CD14-positive monocyte (primary cell): ENCODE data around the gene SLC10A7. TPM values are rescaled to one million over a fixed set of nuclear protein-coding genes. Genes with fewer than 3 reads are reported as not detected.

Source experiments
- DNase-seq, 3 donors: peaks; one replicate each; pipeline ENCODE4 v3.0.0-alpha.2; 2011 to 2022
- H2AFZ ChIP-seq: 2 replicates; pipeline ENCODE4 v1.6.0; 2012; ENCODE audit warnings: mild to moderate bottlenecking, low read depth, low read length, inconsistent platforms; ENCODE audit not compliant: insufficient read depth, poor library complexity, severe bottlenecking
- H3K27ac ChIP-seq, 2 donors: 1 replicate in 1 of 2; 2 replicates in 1 of 2; pipeline ENCODE4 v1.5.1; 2012 to 2013; ENCODE audit warnings: low read length in 2 of 2, control low read depth in 1 of 2, inconsistent platforms in 1 of 2, low read depth in 1 of 2, mild to moderate bottlenecking in 1 of 2
- H3K27me3 ChIP-seq, 2 donors: one replicate each; pipeline versions ENCODE4 v1.6.0 to v1.6.1; 2011 to 2013; ENCODE audit warnings: low read length in 2 of 2; ENCODE audit not compliant: control insufficient read depth in 2 of 2, insufficient read depth in 2 of 2
- H3K36me3 ChIP-seq, 2 donors: replicated peaks in 1 of 2; 1 replicate in 1 of 2; 2 replicates in 1 of 2; pipeline versions ENCODE4 v1.5.1 to v1.6.1; 2012 to 2013; ENCODE audit warnings: low read length in 2 of 2, control low read depth in 1 of 2, inconsistent platforms in 1 of 2, mild to moderate bottlenecking in 1 of 2; ENCODE audit not compliant: insufficient read depth in 2 of 2, control insufficient read depth in 1 of 2
- H3K4me1 ChIP-seq, 2 donors: 1 replicate in 1 of 2; 2 replicates in 1 of 2; pipeline versions ENCODE4 v1.5.1 to v1.6.1; 2012 to 2013; ENCODE audit warnings: low read length in 2 of 2, control low read depth in 1 of 2, inconsistent platforms in 1 of 2, mild to moderate bottlenecking in 1 of 2, moderate library complexity in 1 of 2; ENCODE audit not compliant: insufficient read depth in 2 of 2, control insufficient read depth in 1 of 2
- H3K4me2 ChIP-seq: replicated peaks from 2 replicates; pipeline ENCODE3; 2012; ENCODE audit warnings: low read length, moderate library complexity, mild to moderate bottlenecking; ENCODE audit not compliant: poor library complexity, severe bottlenecking; ENCODE audit errors: extremely low read depth
- H3K4me3 ChIP-seq, 3 experiments: fragments of 200-600 bp in 1 of 3; sonication (generic) in 1 of 3; replicated peaks in 1 of 3; 1 replicate in 2 of 3; 2 replicates in 1 of 3; pipeline ENCODE4 v1.5.1; 2011 to 2013; ENCODE audit warnings: low read length in 3 of 3, mild to moderate bottlenecking in 3 of 3, control low read depth in 2 of 3, low read depth in 2 of 3, inconsistent platforms in 1 of 3, moderate library complexity in 1 of 3
- H3K79me2 ChIP-seq: 2 replicates; pipeline ENCODE4 v1.6.0; 2012; ENCODE audit warnings: mild to moderate bottlenecking, control low read depth, inconsistent platforms, low read length, moderate library complexity; ENCODE audit not compliant: insufficient read depth
- H3K9ac ChIP-seq: 2 replicates; pipeline ENCODE4 v1.6.0; 2017; ENCODE audit warnings: low read length, mild to moderate bottlenecking; ENCODE audit not compliant: insufficient read depth, poor library complexity, severe bottlenecking
- H3K9me3 ChIP-seq, 2 donors: replicated peaks in 1 of 2; 1 replicate in 1 of 2; 2 replicates in 1 of 2; pipeline versions ENCODE4 v1.5.1 to v1.6.1; 2012 to 2013; ENCODE audit warnings: low read length in 2 of 2, control low read depth in 1 of 2; ENCODE audit not compliant: control insufficient read depth in 1 of 2, insufficient read depth in 1 of 2
- H4K20me1 ChIP-seq: 2 replicates; pipeline ENCODE4 v1.6.0; 2012; ENCODE audit warnings: mild to moderate bottlenecking, low read length, control low read depth, moderate library complexity; ENCODE audit not compliant: insufficient read depth
- H3K27ac Mint-ChIP-seq, 7 donors: one replicate each; pipeline ENCODE4 v1.8.0; 2020; ENCODE audit warnings: mild to moderate bottlenecking in 7 of 7, mixed read lengths in 7 of 7, moderate library complexity in 6 of 7, inconsistent platforms in 2 of 7
- H3K27me3 Mint-ChIP-seq, 3 donors: one replicate each; pipeline ENCODE4 v1.8.0; 2021 to 2022; ENCODE audit warnings: low read depth in 3 of 3, mild to moderate bottlenecking in 3 of 3, mixed read lengths in 3 of 3, moderate library complexity in 3 of 3, inconsistent platforms in 1 of 3
- H3K36me3 Mint-ChIP-seq, 2 donors: one replicate each; pipeline ENCODE4 v1.8.0; 2020; ENCODE audit warnings: mixed read lengths in 2 of 2, inconsistent platforms in 1 of 2, mild to moderate bottlenecking in 1 of 2
- H3K4me1 Mint-ChIP-seq: one replicate; pipeline ENCODE4 v1.8.0; 2020; ENCODE audit warnings: mild to moderate bottlenecking, mixed read lengths
- H3K4me3 Mint-ChIP-seq, 2 donors: one replicate each; pipeline ENCODE4 v1.8.0; 2020; ENCODE audit warnings: mild to moderate bottlenecking in 2 of 2, mixed read lengths in 2 of 2, moderate library complexity in 1 of 2
- H3K9me3 Mint-ChIP-seq, 7 donors: one replicate each; pipeline ENCODE4 v1.8.0; 2020 to 2022; ENCODE audit warnings: mixed read lengths in 7 of 7, mild to moderate bottlenecking in 6 of 7, moderate library complexity in 6 of 7, inconsistent platforms in 2 of 7
- CTCF ChIP-seq: fragments of 200-600 bp; IDR thresholded peaks from one replicate; pipeline ENCODE4 v1.8.0; 2022; ENCODE audit warnings: antibody characterized with exemption, mild to moderate bottlenecking
- WGBS: methylation state at CpG from one replicate; pipeline ENCODE4 v1.1.5; 2013; ENCODE audit warnings: missing lambda C conversion rate; ENCODE audit not compliant: insufficient coverage; 5-methylcytosine and 5-hydroxymethylcytosine counted together
- intact Hi-C, 2 donors: fragments of 100-400 bp; cut with micrococcal nuclease; formaldehyde crosslinking; loops; one replicate each; pipeline versions ENCODE4 v1.15.0 to v1.15.1; 2023
- polyA plus RNA-seq, 3 donors: library from polyadenylated mRNA; depleted of rRNA in 1 of 3; unstranded in 2 of 3; stranded (reverse) in 1 of 3; fragments of 300-500 nt in 2 of 3; fragments of >200 nt in 1 of 3; fragmentation: Illumina TruSeq in 2 of 3; gene quantifications; 1 replicate in 2 of 3; 2 replicates in 1 of 3; pipeline ENCODE4 v1.2.3, GENCODE V29; 2012 to 2021

SLC10A7 gene
- polyA plus RNA-seq, 3 donors = 6.6 to 8.3 (median 6.8) TPM

GRCh38 chr4:146381263-146381872 lies 140.4 kb downstream of the SLC10A7 start:
- Mint-ChIP-seq H3K9me3 (peaks cover 0 to 5% (median 3%) of the 10 kb centered on the region in 7 donors), H3K27me3 (no peaks in the 10 kb centered on the region), H3K27ac (no peak overlapping the region), H3K36me3 (no peaks in the 10 kb centered on the region), H3K4me3 (no peak overlapping the region), H3K4me1 (peaks cover 4% of the 10 kb centered on the region)
- Histone ChIP-seq H3K4me2 (no peak overlapping the region), H3K79me2 (no peaks in the 10 kb centered on the region), H3K27ac (no peak overlapping the region), H3K27me3 (no peaks in the 10 kb centered on the region), H3K9ac (no peak overlapping the region), H3K36me3 (no peaks in the 10 kb centered on the region), H3K4me3 (no peak overlapping the region), H3K9me3 (peaks cover 0 to 5% of the 10 kb centered on the region in 2 donors), H4K20me1 (no peaks in the 10 kb centered on the region), H2AFZ (no peak overlapping the region), H3K4me1 (no peaks in the 10 kb centered on the region)
- WGBS = no CpG with 5 or more reads among the region's 2 CpGs
- intact Hi-C loops = no loop called here
- DNase-seq = no peak
- no peak for TF ChIP-seq CTCF

DNA sequence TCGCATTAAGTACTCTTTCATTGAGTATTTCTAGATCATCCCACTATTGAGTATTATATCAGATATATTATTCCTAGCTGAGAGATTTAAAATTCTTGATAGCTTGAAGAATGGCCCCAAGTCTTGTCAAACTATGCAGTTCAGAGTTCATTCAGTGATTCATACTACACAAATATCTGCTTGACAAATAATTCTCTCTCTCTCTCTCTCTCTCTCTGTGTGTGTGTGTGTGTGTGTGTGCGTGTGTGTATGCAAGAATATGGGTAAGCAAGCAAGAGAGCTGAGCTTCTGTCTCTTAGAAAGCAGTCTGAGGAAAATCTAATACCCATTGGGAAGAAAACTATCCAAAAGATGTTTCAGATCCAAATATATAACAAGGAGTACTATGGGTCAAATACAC lies 142.0 kb downstream of the SLC10A7 start:
- H3K4me3 Mint-ChIP-seq = no peak overlapping the region
- no peaks in the 10 kb centered on the region for H4K20me1 ChIP-seq
- no peaks in the 10 kb centered on the region for H3K36me3 ChIP-seq
- no peak for DNase-seq
- peaks cover 0 to 2% (median 0%) of the 10 kb centered on the region in 3 donors for H3K27me3 Mint-ChIP-seq
- H3K9me3 ChIP-seq = peaks cover 0 to 7% of the 10 kb centered on the region in 2 donors
- no peaks in the 10 kb centered on the region for H3K79me2 ChIP-seq
- no peaks in the 10 kb centered on the region for H3K4me1 ChIP-seq
- H3K36me3 Mint-ChIP-seq = no peaks in the 10 kb centered on the region
- H3K4me1 Mint-ChIP-seq = peaks cover 4% of the 10 kb centered on the region
- H3K9ac ChIP-seq = no peak overlapping the region
- no peak overlapping the region for H3K27ac ChIP-seq
- no peak for TF ChIP-seq CTCF
- intact Hi-C loops = no loop called here
- WGBS = no CpG with 5 or more reads among the region's 2 CpGs
- H3K4me2 ChIP-seq = no peak overlapping the region
- no peaks in the 10 kb centered on the region for H3K27me3 ChIP-seq
- peaks cover 3 to 7% (median 4%) of the 10 kb centered on the region in 7 donors for H3K9me3 Mint-ChIP-seq
- H3K27ac Mint-ChIP-seq = no peak overlapping the region
- H2AFZ ChIP-seq = no peak overlapping the region
- no peak overlapping the region for H3K4me3 ChIP-seq
